Prostate gland (tissue), 2 donors: ENCODE measurements around the gene ZMYM4. TPM values are rescaled to one million over a fixed set of nuclear protein-coding genes. Genes with fewer than 3 reads are reported as not detected.

ENCODE experiments used
- DNase-seq: peaks from one replicate; pipeline ENCODE4 v3.0.0-alpha.2; 2019; ENCODE audit warnings: low spot score
- H3K27ac ChIP-seq, 2 donors: fragments of 200-600 bp; sonication (generic); 2 replicates each; pipeline ENCODE4 v1.5.1; 2017 to 2019
- H3K27me3 ChIP-seq: fragments of 200-600 bp; sonication (generic); replicated peaks from 2 replicates; pipeline ENCODE4 v1.5.1; 2019; ENCODE audit not compliant: insufficient read depth
- H3K36me3 ChIP-seq, 2 donors: fragments of 200-600 bp; sonication (generic); 1 replicate in 1 of 2; 2 replicates in 1 of 2; pipeline versions ENCODE4 v1.5.1 to v1.8.1; 2017 to 2019
- H3K4me1 ChIP-seq: fragments of 200-600 bp; sonication (generic); replicated peaks from 2 replicates; pipeline ENCODE4 v1.5.1; 2019
- H3K4me3 ChIP-seq, 2 donors: fragments of 200-600 bp; sonication (generic); 2 replicates each; pipeline ENCODE4 v1.5.1; 2017 to 2019
- H3K9me3 ChIP-seq: fragments of 200-600 bp; sonication (generic); 2 replicates; pipeline ENCODE4 v1.5.1; 2017
- CTCF ChIP-seq, 4 experiments: fragments of 200-600 bp in 2 of 4; fragments of 450-650 bp in 2 of 4; sonication (generic) in 2 of 4; IDR thresholded peaks; 1 replicate in 3 of 4; 2 replicates in 1 of 4; pipeline ENCODE4 v1.5.1; 2016 to 2019; ENCODE audit warnings: antibody characterized with exemption in 4 of 4, mild to moderate bottlenecking in 2 of 4, moderate library complexity in 2 of 4
- POLR2A ChIP-seq: fragments of 450-650 bp; IDR thresholded peaks from one replicate; pipeline ENCODE4 v1.6.1; 2016; ENCODE audit warnings: antibody characterized with exemption, mild to moderate bottlenecking
- POLR2AphosphoS5 ChIP-seq: sonication (generic); formaldehyde crosslinking; IDR thresholded peaks from one replicate; pipeline ENCODE4 v1.6.1; 2017; ENCODE audit warnings: antibody characterized with exemption
- WGBS: methylation state at CpG from one replicate; pipeline ENCODE4 v1.1.5; 2018; 5-methylcytosine and 5-hydroxymethylcytosine counted together
- intact Hi-C: fragments of 100-400 bp; cut with DNase I; formaldehyde crosslinking; loops from one replicate; pipeline ENCODE4 v1.14.2; 2022
- total RNA-seq, 2 donors: library from RNA; depleted of rRNA; stranded (reverse); fragments of >200 nt; gene quantifications; one replicate each; pipeline ENCODE4 v1.1.0, GENCODE V29; 2016

The ZMYM4 gene
- total RNA-seq, 2 donors from 2014 or later: 34.9 to 42.1 TPM

- Histone ChIP-seq H3K36me3 (peaks cover 0 to 2% of the 10 kb centered on the region in 2 donors), H3K4me3 (no peak overlapping the region), H3K27ac (no peak overlapping the region), H3K4me1 (peaks cover 13% of the 10 kb centered on the region), H3K27me3 (no peaks in the 10 kb centered on the region), H3K9me3 (no peaks in the 10 kb centered on the region)
- intact Hi-C loops: loop anchor here (10.0 kb wide), 1 partner anchor 239 kb away; no protein-coding TSS in a partner anchor
- WGBS: 76% methylated on average over 5 of the region's 5 CpGs
- DNase-seq: no peak
- TF ChIP-seq POLR2AphosphoS5 (no peak), POLR2A (no peak), CTCF (IDR thresholded peaks at IDR 0.05) (no peak)
Measured at GRCh38 chr1:35443768-35444518, 175.4 kb downstream of the ZMYM4 start.

GRCh38 chr1:35444519-35444774, 175.9 kb downstream of the ZMYM4 start:
- DNase-seq: no peak
- Histone ChIP-seq H3K27me3 (no peaks in the 10 kb centered on the region), H3K9me3 (no peaks in the 10 kb centered on the region), H3K27ac (no peak overlapping the region), H3K4me1 (peaks cover 13% of the 10 kb centered on the region), H3K4me3 (no peak overlapping the region), H3K36me3 (peaks cover 0 to 2% of the 10 kb centered on the region in 2 donors)
- TF ChIP-seq POLR2AphosphoS5 (no peak), CTCF (IDR thresholded peaks at IDR 0.05) (no peak), POLR2A (no peak)
- intact Hi-C loops: loop anchor here (10.0 kb wide), 1 partner anchor 240 kb away; no protein-coding TSS in a partner anchor

GRCh38 chr1:35447278-35447677, 178.8 kb downstream of the ZMYM4 start:
- DNase-seq: no peak
- intact Hi-C loops: loop anchor here (10.0 kb wide), 1 partner anchor 242 kb away; no protein-coding TSS in a partner anchor
- Histone ChIP-seq H3K4me3 (no peak overlapping the region), H3K4me1 (peaks cover 9% of the 10 kb centered on the region), H3K27ac (no peak overlapping the region), H3K9me3 (no peaks in the 10 kb centered on the region), H3K36me3 (peaks cover 0 to 2% of the 10 kb centered on the region in 2 donors), H3K27me3 (no peaks in the 10 kb centered on the region)
- TF ChIP-seq POLR2AphosphoS5 (no peak), CTCF (IDR thresholded peaks at IDR 0.05) (no peak), POLR2A (no peak)

GRCh38 chr1:35448344-35448801, 179.9 kb downstream of the ZMYM4 start:
- Histone ChIP-seq H3K36me3 (no peaks in the 10 kb centered on the region), H3K4me3 (no peak overlapping the region), H3K27ac (no peak overlapping the region), H3K4me1 (peaks cover 9% of the 10 kb centered on the region), H3K27me3 (no peaks in the 10 kb centered on the region), H3K9me3 (no peaks in the 10 kb centered on the region)
- DNase-seq: peak; percentile 10
- TF ChIP-seq POLR2AphosphoS5 (no peak), CTCF (IDR thresholded peaks at IDR 0.05) (no peak), POLR2A (no peak)
- intact Hi-C loops: loop anchor here (10.0 kb wide), 1 partner anchor 244 kb away; no protein-coding TSS in a partner anchor
- 53% methylated on average over 3 of the region's 3 CpGs for WGBS
